Heart left ventricle (tissue), 13 donors: ENCODE measurements around the gene PCYT2.

Source experiments
- POLR2A ChIP-seq, 2 donors: fragments of 450-650 bp; IDR thresholded peaks; one replicate each; pipeline ENCODE4 v1.6.1; 2017; ENCODE audit warnings: antibody characterized with exemption in 2 of 2, mild to moderate bottlenecking in 2 of 2, moderate library complexity in 2 of 2
- TF ChIP-seq, protein P1 (sequence below), 12 donors: fragments of 200-600 bp; sonication (generic) in 4 of 12; IDR thresholded peaks; one replicate each; pipeline versions ENCODE4 v1.5.0 to v1.8.0; 2018 to 2022; ENCODE audit warnings: antibody characterized with exemption in 12 of 12, mild to moderate bottlenecking in 5 of 12
- donor health status: ischemic (EF 13 %, LVEDD 7.1; RV severe dilation, severe dysfunction).
- donor health status: DM: no; HTN: yes; CAD: no.
- donor health status: DM: no; HTN: no; CAD: no.
- donor health status: ischemic (EF 25% LVEDD 6.9; RV normal size, moderate dysfunction).
- donor health status: ischemic (EF 25% LVEDD 5.7; RV mildly dilated, moderate dysfunction).
- donor health status: ischemic (EF 35%, LVEDD 5.7; RV mildly dilated, moderate dysfunction).
- donor health status: nonischemic (EF 11% LVEDD 7.7; RV severe dilation, severe dysfunction).
- donor health status: DM: yes; HTN: yes; CAD: no.
- donor health status: PGD.
- donor health status: ischemic (EF 29% LVEDD 5.4; RV normal size, mild dysfunction).
- donor health status: nonischemic (EF 23%, LVEDD 6.1; RV moderate dilation, normal function).

DNA sequence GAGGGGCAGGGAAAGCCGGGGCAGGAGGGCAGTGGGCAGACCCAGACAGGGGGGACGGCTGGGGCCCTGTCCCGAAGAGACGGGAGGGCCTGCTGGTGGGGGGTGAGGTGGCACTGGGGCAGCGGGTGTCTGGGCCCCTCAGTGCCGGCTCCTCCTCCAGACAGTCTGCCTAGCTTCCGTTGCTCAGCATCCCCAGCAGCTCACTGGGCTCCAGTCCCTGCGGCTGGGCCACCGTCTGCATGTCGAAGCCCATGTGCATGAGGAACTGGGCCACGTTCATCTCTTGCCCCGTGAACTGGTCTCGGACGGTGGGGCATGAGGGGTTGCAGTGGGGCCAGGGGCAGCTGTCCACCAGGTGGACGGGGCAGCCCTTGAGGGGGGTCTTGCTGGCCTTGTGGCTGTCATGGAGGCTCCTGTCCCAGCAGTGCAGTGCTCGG is 41.6 kb upstream of the PCYT2 start:
- TF ChIP-seq POLR2A (IDR thresholded peaks at IDR 0.05) = no peak
- TF ChIP-seq, protein P1, sequence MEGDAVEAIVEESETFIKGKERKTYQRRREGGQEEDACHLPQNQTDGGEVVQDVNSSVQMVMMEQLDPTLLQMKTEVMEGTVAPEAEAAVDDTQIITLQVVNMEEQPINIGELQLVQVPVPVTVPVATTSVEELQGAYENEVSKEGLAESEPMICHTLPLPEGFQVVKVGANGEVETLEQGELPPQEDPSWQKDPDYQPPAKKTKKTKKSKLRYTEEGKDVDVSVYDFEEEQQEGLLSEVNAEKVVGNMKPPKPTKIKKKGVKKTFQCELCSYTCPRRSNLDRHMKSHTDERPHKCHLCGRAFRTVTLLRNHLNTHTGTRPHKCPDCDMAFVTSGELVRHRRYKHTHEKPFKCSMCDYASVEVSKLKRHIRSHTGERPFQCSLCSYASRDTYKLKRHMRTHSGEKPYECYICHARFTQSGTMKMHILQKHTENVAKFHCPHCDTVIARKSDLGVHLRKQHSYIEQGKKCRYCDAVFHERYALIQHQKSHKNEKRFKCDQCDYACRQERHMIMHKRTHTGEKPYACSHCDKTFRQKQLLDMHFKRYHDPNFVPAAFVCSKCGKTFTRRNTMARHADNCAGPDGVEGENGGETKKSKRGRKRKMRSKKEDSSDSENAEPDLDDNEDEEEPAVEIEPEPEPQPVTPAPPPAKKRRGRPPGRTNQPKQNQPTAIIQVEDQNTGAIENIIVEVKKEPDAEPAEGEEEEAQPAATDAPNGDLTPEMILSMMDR (IDR thresholded peaks at IDR 0.05) = no peak
